Endothelial cell of umbilical vein (primary cell): ENCODE measurements around the gene FAM184B.

ENCODE experiments used
- CTCF ChIP-seq, 2 donors: IDR thresholded peaks; 1 replicate in 1 of 2; 2 replicates in 1 of 2; pipeline ENCODE4 v1.5.1; 2011; ENCODE audit warnings: low read length in 2 of 2, mild to moderate bottlenecking in 2 of 2, moderate library complexity in 2 of 2, control low read depth in 1 of 2, inconsistent platforms in 1 of 2, low read depth in 1 of 2; ENCODE audit not compliant: insufficient read depth in 1 of 2; ENCODE audit errors: extremely low read depth in 1 of 2
- EZH2 ChIP-seq: IDR thresholded peaks from 2 replicates; pipeline ENCODE4 v1.6.1; 2012; ENCODE audit warnings: borderline replicate concordance, low read depth, mild to moderate bottlenecking, moderate library complexity, low read length, inconsistent platforms; ENCODE audit not compliant: severe bottlenecking
- FOS ChIP-seq: IDR thresholded peaks from 2 replicates; pipeline ENCODE4 v1.6.1; 2011; ENCODE audit warnings: mild to moderate bottlenecking, low read length, moderate library complexity, borderline replicate concordance; ENCODE audit not compliant: insufficient read depth
- GATA2 ChIP-seq: IDR thresholded peaks from 2 replicates; pipeline ENCODE4 v1.7.0; 2011; ENCODE audit warnings: low read depth, mild to moderate bottlenecking, moderate library complexity, mixed read lengths, low read length; ENCODE audit not compliant: insufficient read length, insufficient read depth
- JUN ChIP-seq: IDR thresholded peaks from 2 replicates; pipeline ENCODE4 v1.6.1; 2011; ENCODE audit warnings: borderline replicate concordance, low read depth; ENCODE audit not compliant: insufficient read length, insufficient read depth
- MAX ChIP-seq: IDR thresholded peaks from 2 replicates; pipeline ENCODE4 v1.6.1; 2011; ENCODE audit not compliant: insufficient read depth, insufficient read length
- MYC ChIP-seq: IDR thresholded peaks from one replicate; pipeline ENCODE4 v1.6.1; 2011; ENCODE audit warnings: mild to moderate bottlenecking, low read depth, low read length
- POLR2A ChIP-seq: IDR thresholded peaks from 2 replicates; pipeline ENCODE4 v1.6.1; 2012; ENCODE audit warnings: low read depth, mild to moderate bottlenecking, control low read depth, low read length
- POLR2AphosphoS5 ChIP-seq: IDR thresholded peaks from 2 replicates; pipeline ENCODE4 v1.6.1; 2012; ENCODE audit warnings: low read depth, mild to moderate bottlenecking, control low read depth, low read length, moderate library complexity; ENCODE audit not compliant: insufficient read depth

- no peak for TF ChIP-seq JUN
- no peak for TF ChIP-seq POLR2A
- TF ChIP-seq POLR2AphosphoS5, result no peak
- no peak for TF ChIP-seq EZH2
- no peak for TF ChIP-seq CTCF (IDR thresholded peaks at IDR 0.05; ENCODE audit: extremely low read depth in 1 of 2, insufficient read depth in 1 of 2, low read depth in 1 of 2, low read length in 2 of 2)
- TF ChIP-seq MAX, result no peak
- TF ChIP-seq MYC, result no peak
- no peak for TF ChIP-seq GATA2
- no peak for TF ChIP-seq FOS
Measured at GRCh38 chr4:17688011-17688441, 93.4 kb downstream of the FAM184B start.
